M059J (cell line): ENCODE measurements around the gene ASB9. TPM values are rescaled to one million over a fixed set of nuclear protein-coding genes. Genes with fewer than 3 reads are reported as not detected.

Experiments
- total RNA-seq: library from RNA; depleted of rRNA; stranded (reverse); fragments of >200 nt; shearing (Covaris generic); gene quantifications from 2 replicates; pipeline ENCODE4 v1.2.3, GENCODE V29; 2014; rRNA removed

The ASB9 gene
- total RNA-seq, 1 experiment from 2014 or later = 8.2 TPM

Other genes starting within 250 kb of the ASB9 start
- gene ASB11, start 45.6 kb upstream of the ASB9 start, total RNA-seq = not detected in 2 replicates
- gene PIGA, start 65.4 kb upstream of the ASB9 start, total RNA-seq = 11.3 and 14.7 TPM in 2 replicates
- gene VEGFD, start 114.3 kb upstream of the ASB9 start, total RNA-seq = 4.8 TPM in 1 of 2 replicates, not detected in the other
- 25.4 and 32.6 TPM in 2 replicates for gene PIR, start 223.2 kb upstream of the ASB9 start, total RNA-seq
- not detected in 2 replicates for gene BMX, start 230.7 kb upstream of the ASB9 start, total RNA-seq